ENCODE measurements around the gene SOX8.

Gene SOX8

DNA sequence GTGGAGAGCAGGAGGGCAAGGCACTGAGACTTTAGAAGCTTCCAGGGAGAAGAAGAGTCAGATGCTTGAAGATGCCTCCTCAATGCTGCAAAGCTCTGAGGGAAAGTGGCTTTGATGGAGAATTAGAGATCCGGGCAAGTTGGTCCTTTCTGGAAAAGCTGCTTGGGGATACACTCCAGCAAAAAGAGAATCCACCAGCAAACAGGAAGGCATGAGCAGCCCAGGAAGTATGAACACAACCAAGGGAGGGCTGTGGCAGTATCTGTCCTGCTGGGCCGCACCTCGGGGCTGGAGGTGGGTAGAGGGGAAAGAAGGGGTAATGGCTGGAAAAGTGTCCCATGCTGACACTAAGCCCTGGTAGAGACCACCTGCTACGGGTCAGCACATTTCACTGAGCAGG, 16.1 kb upstream of the SOX8 start:
- DNase-seq (ENCODE audit: low read depth), result no peak
- H3K4me3 ChIP-seq (ENCODE audit: control insufficient read depth, low read depth, low read length), result no peak overlapping the region
- TF ChIP-seq, protein P1, sequence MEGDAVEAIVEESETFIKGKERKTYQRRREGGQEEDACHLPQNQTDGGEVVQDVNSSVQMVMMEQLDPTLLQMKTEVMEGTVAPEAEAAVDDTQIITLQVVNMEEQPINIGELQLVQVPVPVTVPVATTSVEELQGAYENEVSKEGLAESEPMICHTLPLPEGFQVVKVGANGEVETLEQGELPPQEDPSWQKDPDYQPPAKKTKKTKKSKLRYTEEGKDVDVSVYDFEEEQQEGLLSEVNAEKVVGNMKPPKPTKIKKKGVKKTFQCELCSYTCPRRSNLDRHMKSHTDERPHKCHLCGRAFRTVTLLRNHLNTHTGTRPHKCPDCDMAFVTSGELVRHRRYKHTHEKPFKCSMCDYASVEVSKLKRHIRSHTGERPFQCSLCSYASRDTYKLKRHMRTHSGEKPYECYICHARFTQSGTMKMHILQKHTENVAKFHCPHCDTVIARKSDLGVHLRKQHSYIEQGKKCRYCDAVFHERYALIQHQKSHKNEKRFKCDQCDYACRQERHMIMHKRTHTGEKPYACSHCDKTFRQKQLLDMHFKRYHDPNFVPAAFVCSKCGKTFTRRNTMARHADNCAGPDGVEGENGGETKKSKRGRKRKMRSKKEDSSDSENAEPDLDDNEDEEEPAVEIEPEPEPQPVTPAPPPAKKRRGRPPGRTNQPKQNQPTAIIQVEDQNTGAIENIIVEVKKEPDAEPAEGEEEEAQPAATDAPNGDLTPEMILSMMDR (conservative IDR thresholded peaks at IDR 0.05; ENCODE audit: control insufficient read depth, insufficient read depth, low read depth, low read length), result no peak

DNA sequence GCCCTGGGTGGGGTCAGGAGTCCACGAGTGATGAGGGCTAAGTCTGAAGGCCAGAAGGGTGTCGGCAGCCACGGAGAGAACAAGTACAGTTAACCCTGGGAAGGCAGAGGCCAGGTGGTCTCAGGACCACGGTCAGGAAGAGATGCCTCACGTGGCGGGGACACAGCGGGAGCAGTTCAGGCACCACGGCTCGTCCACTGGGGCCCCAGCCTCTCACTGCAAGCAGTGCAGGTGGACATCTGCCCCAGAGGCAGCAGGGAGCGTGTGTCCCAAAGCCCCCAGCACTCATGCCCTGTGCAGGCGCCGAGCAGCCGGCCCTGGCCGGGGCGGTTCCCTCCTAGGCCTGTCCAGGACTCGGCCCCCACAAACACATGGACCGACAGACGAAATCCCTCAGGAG, 15.5 kb upstream of the SOX8 start:
- no peak overlapping the region for H3K4me3 ChIP-seq (ENCODE audit: control insufficient read depth, low read depth, low read length)

DNA sequence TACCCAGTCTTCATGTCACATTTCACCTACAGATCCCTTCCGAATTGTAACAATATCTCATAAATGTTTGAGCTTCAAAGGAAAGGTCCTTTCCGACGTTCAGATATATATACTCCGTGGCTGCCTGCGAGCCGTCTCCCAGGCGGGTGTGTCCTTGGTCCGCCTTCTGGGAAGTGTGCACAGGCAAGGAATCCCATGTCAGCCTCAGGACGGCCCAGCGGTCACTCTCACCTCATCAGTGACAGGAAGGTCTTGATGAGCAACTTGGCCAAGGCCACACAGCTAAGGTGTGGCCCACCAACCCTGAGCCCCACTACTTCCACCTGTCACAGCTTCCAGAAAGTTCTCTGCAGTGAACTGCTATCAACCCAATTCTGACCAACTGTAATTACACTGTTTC, 15.1 kb upstream of the SOX8 start:
- no peak overlapping the region for H3K4me3 ChIP-seq (ENCODE audit: control insufficient read depth, low read depth, low read length)
- TF ChIP-seq, protein P1 (conservative IDR thresholded peaks at IDR 0.05; ENCODE audit: control insufficient read depth, insufficient read depth, low read depth, low read length), result no peak
- DNase-seq (ENCODE audit: low read depth), result no peak

More for the DNA sequence above, 15.5 kb upstream of the SOX8 start:
- TF ChIP-seq, protein P1 (conservative IDR thresholded peaks at IDR 0.05; ENCODE audit: control insufficient read depth, insufficient read depth, low read depth, low read length), result no peak
- no peak for DNase-seq (ENCODE audit: low read depth)

DNA sequence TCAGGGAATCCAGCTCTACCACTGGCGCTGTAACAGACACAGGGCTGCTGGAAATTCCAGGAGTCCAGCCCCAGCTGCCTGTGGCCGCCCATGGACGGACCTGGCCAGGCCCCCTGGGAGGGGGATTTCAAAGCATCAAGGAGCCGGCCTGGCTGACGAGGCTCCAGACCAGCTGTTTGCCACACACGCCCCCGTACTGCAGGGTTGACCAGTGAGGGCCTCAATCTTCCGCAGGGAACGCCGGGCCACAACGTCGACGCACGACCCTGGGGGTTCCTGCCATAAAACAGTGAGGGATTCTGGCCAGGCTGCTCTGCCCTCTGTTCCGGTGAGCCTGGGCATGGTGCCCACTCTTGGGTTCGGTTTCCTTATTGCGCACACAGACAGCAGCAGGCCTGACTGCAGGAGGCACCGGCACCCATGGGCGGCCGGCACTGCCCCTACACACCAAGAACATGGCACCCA, 14.5 kb upstream of the SOX8 start:
- TF ChIP-seq, protein P1 (conservative IDR thresholded peaks at IDR 0.05; ENCODE audit: control insufficient read depth, insufficient read depth, low read depth, low read length), result no peak
- no peak for DNase-seq (ENCODE audit: low read depth)
- H3K4me3 ChIP-seq (ENCODE audit: control insufficient read depth, low read depth, low read length), result no peak overlapping the region

DNA sequence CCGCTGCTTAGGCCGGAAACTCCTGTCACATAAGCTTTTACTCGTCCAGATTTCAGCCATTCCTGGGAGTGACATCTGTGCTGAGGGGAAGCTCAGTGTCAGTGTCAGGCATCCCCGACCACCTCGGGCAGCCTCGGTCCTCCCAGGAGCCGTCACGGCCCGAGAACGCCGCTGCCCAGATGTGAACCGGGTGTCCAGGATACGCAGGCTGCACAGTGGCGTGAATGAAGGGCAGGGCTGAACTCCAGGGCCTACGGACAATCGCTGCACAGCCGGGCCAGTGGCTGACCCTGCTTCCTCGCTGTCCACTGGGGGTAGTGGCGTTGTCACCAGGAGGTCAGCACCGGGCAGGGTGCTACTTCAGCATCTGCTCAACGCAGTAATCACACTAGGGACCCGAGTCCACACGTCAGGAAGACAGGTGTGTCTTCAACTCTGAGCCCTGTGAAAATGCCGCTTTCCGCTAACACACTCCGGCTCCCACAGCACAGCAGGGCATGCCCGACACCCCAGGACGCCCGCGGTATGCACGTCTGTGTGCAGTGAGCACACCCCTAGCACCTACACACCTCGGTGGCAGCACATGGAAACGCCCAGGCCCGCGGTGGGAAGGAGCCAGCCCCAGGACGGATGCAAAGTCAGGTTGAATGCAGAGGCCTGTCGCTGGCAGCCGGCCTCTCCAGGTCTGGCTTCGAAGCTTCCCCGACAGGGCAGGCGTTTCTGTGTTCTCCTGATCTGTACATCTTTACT, 13.8 kb upstream of the SOX8 start:
- TF ChIP-seq, protein P1 (conservative IDR thresholded peaks at IDR 0.05; ENCODE audit: control insufficient read depth, insufficient read depth, low read depth, low read length), result no peak
- no peak for DNase-seq (ENCODE audit: low read depth)
- H3K4me3 ChIP-seq (ENCODE audit: control insufficient read depth, low read depth, low read length), result no peak overlapping the region

DNA sequence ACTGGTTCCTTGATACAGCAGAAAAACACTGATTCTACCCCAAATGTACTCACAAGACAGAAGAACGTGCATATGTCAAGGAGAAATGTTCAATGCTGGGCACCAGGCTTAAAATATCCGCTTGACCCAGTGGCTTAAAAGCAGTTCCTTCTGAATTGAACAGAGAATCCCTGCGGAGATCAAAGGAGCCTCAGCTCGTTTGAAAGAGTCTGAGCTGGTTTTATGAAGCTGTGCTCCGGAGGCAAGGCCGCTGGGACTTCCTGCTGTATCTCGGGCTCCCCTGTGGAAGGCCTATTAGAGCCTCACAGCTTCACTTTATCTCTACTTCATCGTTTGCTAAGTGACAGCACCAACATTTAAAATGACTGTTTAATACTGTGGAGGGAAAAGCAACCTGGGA, 12.9 kb upstream of the SOX8 start:
- no peak overlapping the region for H3K4me3 ChIP-seq (ENCODE audit: control insufficient read depth, low read depth, low read length)
- no peak for DNase-seq (ENCODE audit: low read depth)
- TF ChIP-seq, protein P1 (conservative IDR thresholded peaks at IDR 0.05; ENCODE audit: control insufficient read depth, insufficient read depth, low read depth, low read length), result no peak
